SU-DHL-6 (cell line): ENCODE results near the gene RRBP1.

Experiments
- H2AFZ ChIP-seq: fragments of 200-600 bp; sonication (generic); 2 replicates; pipeline ENCODE4 v1.6.1; 2014; ENCODE audit warnings: low read depth, mild to moderate bottlenecking, moderate library complexity, mixed read lengths, antibody characterized with exemption, low read length; ENCODE audit not compliant: severe bottlenecking
- H3F3A ChIP-seq: fragments of 200-600 bp; shearing (Covaris generic); 2 replicates; pipeline ENCODE4 v1.6.0; 2016; ENCODE audit warnings: antibody characterized with exemption, mild to moderate bottlenecking; ENCODE audit not compliant: insufficient read depth
- H3K27ac ChIP-seq: fragments of 200-600 bp; sonication (generic); 2 replicates; pipeline ENCODE4 v1.5.1; 2016; ENCODE audit warnings: low read depth, mild to moderate bottlenecking, low read length, moderate library complexity, mixed read lengths
- H3K27me3 ChIP-seq: fragments of 200-600 bp; sonication (generic), shearing (Covaris generic); 2 replicates; pipeline ENCODE4 v1.6.0; 2014; ENCODE audit warnings: mild to moderate bottlenecking, low read length
- H3K36me3 ChIP-seq: fragments of 200-600 bp; sonication (generic); 2 replicates; pipeline ENCODE4 v1.6.1; 2014; ENCODE audit warnings: mild to moderate bottlenecking, low read length, mixed read lengths
- H3K4me2 ChIP-seq: fragments of 300-600, 200-600 bp; shearing (Covaris generic), sonication (generic); 2 replicates; pipeline ENCODE4 v1.6.0; 2014; ENCODE audit warnings: low read length, low read depth, mild to moderate bottlenecking; ENCODE audit not compliant: poor library complexity, severe bottlenecking
- H3K4me3 ChIP-seq: fragments of 200-600 bp; sonication (generic); 2 replicates; pipeline ENCODE4 v1.5.1; 2014; ENCODE audit warnings: antibody characterized with exemption, low read length, mild to moderate bottlenecking, mixed read lengths; ENCODE audit not compliant: insufficient read depth, poor library complexity, severe bottlenecking
- H3K79me2 ChIP-seq: fragments of 200-600 bp; sonication (generic); 2 replicates; pipeline ENCODE4 v1.6.1; 2014; ENCODE audit warnings: mild to moderate bottlenecking, low read length, moderate library complexity; ENCODE audit not compliant: insufficient read depth
- H3K9ac ChIP-seq: fragments of 200-600 bp; sonication (generic); 2 replicates; pipeline ENCODE4 v1.7.0; 2014; ENCODE audit warnings: mild to moderate bottlenecking, low read length
- H3K9me2 ChIP-seq: fragments of 200-600 bp; sonication (generic); replicated peaks from 2 replicates; pipeline ENCODE4 v1.6.1; 2014; ENCODE audit warnings: low read length; ENCODE audit not compliant: insufficient read depth
- H3K9me3 ChIP-seq: fragments of 200-600 bp; sonication (generic); 2 replicates; pipeline ENCODE4 v1.6.1; 2014; ENCODE audit warnings: low read length, mixed read lengths; ENCODE audit not compliant: insufficient read depth
- H4K20me1 ChIP-seq: fragments of 200-600 bp; sonication (generic); 2 replicates; pipeline ENCODE4 v1.6.1; 2014; ENCODE audit warnings: low read depth, mild to moderate bottlenecking, antibody characterized with exemption, low read length, moderate library complexity, mixed read lengths
- EZH2phosphoT487 ChIP-seq: fragments of 200-600 bp; sonication (generic), shearing (Covaris generic); conservative IDR thresholded peaks from 2 replicates; pipeline ENCODE4 v1.6.1; 2018; ENCODE audit warnings: mild to moderate bottlenecking, antibody characterized with exemption, low read length, moderate library complexity, mixed read lengths
- TF ChIP-seq, protein P1 (sequence below): fragments of 200-600 bp; sonication (generic); IDR thresholded peaks from one replicate; pipeline ENCODE4 v1.5.1; 2017; ENCODE audit warnings: antibody characterized with exemption, mild to moderate bottlenecking, low read length, moderate library complexity; ENCODE audit not compliant: insufficient read depth, poor library complexity, severe bottlenecking

Gene RRBP1

DNA sequence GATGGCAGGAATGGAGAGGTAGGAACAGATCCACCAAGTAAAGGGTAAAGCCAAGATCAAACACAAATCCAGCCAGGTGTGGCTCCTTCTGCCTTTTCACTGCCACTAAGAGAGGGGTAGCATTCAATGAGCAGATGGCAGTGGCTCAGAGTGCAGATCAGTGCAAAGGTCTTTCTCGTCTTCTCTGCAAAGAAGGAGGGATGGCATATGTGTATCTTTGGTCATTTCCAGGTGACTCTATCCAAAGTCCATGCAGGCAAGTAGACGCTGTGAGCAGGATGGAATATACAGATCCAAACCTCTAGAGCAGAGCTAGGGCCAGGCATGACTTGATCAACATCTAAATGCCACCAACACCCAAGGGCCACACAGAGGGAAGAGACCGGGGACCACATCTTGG lies 24.6 kb upstream of the RRBP1 start:
- H2AFZ ChIP-seq, result no peak overlapping the region
- H3K9me2 ChIP-seq, result no peaks in the 10 kb centered on the region
- H3K79me2 ChIP-seq, result no peaks in the 10 kb centered on the region
- H3K4me3 ChIP-seq, result no peak overlapping the region
- H3K9me3 ChIP-seq, result no peaks in the 10 kb centered on the region
- H3K27me3 ChIP-seq, result no peaks in the 10 kb centered on the region
- no peak for TF ChIP-seq EZH2phosphoT487
- TF ChIP-seq, protein P1, sequence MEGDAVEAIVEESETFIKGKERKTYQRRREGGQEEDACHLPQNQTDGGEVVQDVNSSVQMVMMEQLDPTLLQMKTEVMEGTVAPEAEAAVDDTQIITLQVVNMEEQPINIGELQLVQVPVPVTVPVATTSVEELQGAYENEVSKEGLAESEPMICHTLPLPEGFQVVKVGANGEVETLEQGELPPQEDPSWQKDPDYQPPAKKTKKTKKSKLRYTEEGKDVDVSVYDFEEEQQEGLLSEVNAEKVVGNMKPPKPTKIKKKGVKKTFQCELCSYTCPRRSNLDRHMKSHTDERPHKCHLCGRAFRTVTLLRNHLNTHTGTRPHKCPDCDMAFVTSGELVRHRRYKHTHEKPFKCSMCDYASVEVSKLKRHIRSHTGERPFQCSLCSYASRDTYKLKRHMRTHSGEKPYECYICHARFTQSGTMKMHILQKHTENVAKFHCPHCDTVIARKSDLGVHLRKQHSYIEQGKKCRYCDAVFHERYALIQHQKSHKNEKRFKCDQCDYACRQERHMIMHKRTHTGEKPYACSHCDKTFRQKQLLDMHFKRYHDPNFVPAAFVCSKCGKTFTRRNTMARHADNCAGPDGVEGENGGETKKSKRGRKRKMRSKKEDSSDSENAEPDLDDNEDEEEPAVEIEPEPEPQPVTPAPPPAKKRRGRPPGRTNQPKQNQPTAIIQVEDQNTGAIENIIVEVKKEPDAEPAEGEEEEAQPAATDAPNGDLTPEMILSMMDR, result no peak
- H3K9ac ChIP-seq, result no peak overlapping the region
- no peaks in the 10 kb centered on the region for H4K20me1 ChIP-seq
- H3F3A ChIP-seq, result no peaks in the 10 kb centered on the region
- H3K4me2 ChIP-seq, result no peak overlapping the region
- no peak overlapping the region for H3K27ac ChIP-seq
- H3K36me3 ChIP-seq, result no peaks in the 10 kb centered on the region

DNA sequence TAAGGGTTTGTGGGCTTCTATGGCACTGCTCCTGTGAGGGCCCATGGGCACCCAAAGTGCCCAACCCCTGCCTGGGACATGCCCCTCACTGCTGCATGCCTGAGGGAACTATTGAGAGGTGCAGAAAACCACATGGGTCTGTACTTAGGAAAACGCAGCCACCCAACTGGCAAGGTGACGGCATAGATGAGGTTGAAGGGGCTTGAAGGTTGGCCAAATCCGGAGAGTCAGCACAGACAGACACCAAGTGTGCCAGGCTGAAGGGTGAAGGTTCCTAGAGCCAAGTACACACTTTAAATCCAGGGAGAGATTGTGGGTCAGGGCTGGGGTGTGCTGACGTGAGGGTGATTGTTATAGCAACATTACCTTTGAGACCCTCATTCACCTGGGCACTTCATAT lies 23.9 kb upstream of the RRBP1 start:
- no peak overlapping the region for H3K4me3 ChIP-seq
- TF ChIP-seq EZH2phosphoT487, result no peak
- TF ChIP-seq, protein P1, result no peak
- no peak overlapping the region for H3K4me2 ChIP-seq

DNA sequence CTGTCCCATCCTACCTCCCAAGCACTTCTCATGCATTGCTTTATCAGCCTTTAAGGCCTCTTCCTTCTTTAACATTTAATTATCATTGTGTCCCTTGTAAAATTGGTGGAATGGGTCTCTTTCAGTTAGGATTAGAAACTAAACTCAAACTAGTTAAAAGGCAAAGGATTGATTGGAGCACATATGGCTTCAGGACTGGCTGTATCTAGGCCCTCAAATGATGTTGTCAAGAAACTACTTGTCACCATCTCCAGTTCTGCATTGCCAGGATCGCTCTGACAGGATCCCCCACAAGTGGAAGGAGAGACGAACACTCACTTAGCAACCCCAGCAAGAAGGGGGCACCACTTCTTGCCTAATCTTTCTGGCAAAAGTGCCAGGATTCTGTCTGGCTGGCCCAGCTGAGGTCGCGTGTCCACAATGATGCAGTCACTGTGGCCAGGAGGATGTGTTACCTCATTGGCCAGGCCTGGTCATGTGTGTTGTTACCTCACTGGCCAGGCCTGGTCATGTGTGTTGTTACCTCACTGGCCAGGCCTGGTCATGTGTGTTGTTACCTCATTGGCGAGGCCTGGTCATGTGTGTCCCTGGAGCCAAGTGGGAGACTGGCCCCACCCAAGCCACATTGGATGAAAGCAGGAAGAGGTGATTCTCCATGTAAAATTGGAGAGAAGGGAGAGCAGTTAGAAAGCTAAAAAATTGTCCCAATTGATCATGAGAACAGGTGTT lies 22.7 kb upstream of the RRBP1 start:
- Histone ChIP-seq H3F3A (no peaks in the 10 kb centered on the region), H3K36me3 (no peaks in the 10 kb centered on the region), H2AFZ (no peak overlapping the region), H3K9me2 (no peaks in the 10 kb centered on the region), H3K27ac (no peak overlapping the region), H3K4me2 (no peak overlapping the region), H3K79me2 (no peaks in the 10 kb centered on the region), H3K27me3 (no peaks in the 10 kb centered on the region), H3K4me3 (no peak overlapping the region), H3K9ac (no peak overlapping the region), H4K20me1 (no peaks in the 10 kb centered on the region), H3K9me3 (no peaks in the 10 kb centered on the region)
- no peak for TF ChIP-seq EZH2phosphoT487
- TF ChIP-seq, protein P1, result no peak

More for the DNA sequence above, 23.9 kb upstream of the RRBP1 start:
- Histone ChIP-seq H3K27ac (no peak overlapping the region), H3F3A (no peaks in the 10 kb centered on the region), H3K36me3 (no peaks in the 10 kb centered on the region), H3K79me2 (no peaks in the 10 kb centered on the region), H3K9ac (no peak overlapping the region), H2AFZ (no peak overlapping the region), H4K20me1 (no peaks in the 10 kb centered on the region), H3K9me2 (no peaks in the 10 kb centered on the region), H3K9me3 (no peaks in the 10 kb centered on the region), H3K27me3 (no peaks in the 10 kb centered on the region)
